GM18519 (cell line): ENCODE measurements around the gene CPA4.

Source experiments
- ATAC-seq: cut with Tn5 transposase; IDR thresholded peaks from one replicate; pipeline ENCODE4 v1.9.1; 2021; ENCODE audit warnings: mild to moderate bottlenecking, moderate library complexity; ENCODE audit not compliant: unreplicated experiment, low FRiP score

CPA4 gene

GRCh38 chr7:130274296-130274695 lies 18.7 kb upstream of the CPA4 start:
- ATAC-seq: no peak

DNA sequence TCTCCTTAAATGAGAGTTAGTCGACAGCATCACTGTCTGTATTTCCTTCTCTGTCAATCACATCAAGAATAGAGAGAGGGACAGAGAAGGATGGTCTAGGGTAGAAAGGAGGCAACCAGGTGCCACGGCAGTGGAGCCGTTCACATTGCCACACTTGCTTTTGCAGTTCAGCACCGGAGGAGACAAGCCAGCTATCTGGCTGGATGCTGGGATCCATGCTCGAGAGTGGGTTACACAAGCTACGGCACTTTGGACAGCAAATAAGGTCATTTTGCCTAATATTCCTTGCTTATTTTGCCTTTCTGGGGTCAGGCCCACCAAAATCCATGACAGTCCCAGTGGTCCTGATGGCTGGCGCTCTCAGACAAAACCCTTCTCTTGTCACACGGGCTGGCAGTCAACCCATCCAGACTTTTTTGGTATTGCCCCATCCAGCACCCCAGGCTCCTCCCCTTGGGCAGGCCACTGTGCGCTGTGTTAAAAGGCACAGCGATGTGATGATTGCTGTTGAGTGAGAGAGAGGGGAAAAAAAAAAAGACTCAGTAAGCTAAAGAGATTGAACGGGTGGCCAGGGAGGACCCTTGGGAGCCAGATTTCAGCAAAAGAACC lies 17.9 kb upstream of the CPA4 start:
- ATAC-seq: no peak

GRCh38 chr7:130275826-130276297 lies 17.1 kb upstream of the CPA4 start:
- ATAC-seq: no peak

- ATAC-seq: no peak
These were observed 15.9 kb upstream of the CPA4 start for GRCh38 chr7:130276796-130277762.

DNA sequence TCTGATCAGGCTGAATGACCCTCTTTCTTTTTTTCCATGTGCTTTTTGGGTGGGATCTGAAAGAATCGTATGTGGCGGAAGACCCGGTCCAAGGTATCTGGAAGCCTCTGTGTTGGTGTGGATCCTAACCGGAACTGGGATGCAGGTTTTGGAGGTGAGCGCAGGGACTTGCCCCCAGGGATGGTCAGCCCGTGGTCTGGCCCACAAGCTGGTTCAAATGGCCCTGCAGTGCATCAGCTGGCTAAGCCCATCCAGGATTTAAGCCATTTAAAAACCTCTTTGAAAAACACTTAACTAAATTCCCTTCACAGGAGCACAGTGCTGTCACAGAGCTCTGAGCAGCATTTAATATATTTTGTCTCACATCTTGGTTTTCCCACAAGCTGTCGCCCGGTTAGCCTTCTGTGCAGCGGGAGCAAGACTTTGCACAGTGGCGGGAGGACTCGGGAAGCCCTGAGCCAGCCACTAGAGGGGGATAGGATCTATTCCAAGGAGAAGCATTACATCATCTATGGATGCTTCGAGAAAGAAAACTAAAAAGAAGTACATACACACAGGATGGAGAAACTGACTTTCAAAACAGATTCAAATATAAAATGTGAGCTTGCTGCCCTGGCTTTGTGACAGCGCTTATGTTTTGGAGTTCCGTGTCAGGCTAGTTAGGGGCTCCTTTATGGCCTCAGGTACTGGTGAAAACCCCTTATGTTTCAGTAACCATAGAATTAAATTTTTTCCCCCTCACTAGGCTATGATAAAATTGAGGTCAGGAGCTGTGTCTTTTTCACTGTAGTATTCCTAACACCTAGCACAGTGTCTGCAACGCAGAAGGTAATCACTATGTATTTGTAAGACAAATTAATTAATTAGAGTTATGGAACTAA lies 15.0 kb upstream of the CPA4 start:
- ATAC-seq: no peak

DNA sequence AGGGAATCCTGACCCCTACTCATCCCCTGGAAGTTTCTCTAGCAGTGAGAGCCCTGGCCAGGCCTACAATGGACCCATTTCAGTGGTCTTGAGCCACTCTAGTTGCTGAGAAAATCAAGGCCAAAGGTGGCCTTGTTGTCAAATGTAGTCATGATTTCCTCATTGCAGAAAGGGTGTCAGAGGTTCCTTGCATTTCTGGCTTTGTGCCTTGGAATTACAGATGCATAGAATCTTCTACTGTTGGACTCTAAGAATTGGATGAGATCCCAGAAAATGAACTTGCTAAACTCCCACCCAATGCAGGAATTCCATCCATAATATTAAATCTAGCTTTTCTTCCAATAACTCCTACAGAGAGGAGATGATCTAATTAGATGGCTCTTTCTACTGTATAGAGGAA lies 14.1 kb upstream of the CPA4 start:
- no peak for ATAC-seq

DNA sequence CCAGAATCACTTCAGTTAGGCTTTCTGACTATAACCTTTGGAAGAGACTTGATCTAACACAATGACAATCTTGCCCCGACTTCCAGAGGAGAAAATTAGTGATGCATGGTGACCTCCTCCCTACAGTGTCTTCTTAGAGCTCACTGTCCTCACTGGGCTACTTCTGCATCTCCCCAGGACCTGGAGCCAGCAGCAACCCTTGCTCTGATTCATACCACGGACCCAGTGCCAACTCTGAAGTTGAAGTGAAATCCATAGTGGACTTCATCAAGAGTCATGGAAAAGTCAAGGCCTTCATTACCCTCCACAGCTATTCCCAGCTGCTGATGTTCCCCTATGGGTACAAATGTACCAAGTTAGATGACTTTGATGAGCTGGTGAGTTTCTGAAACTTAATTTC lies 13.7 kb upstream of the CPA4 start:
- ATAC-seq: no peak

DNA sequence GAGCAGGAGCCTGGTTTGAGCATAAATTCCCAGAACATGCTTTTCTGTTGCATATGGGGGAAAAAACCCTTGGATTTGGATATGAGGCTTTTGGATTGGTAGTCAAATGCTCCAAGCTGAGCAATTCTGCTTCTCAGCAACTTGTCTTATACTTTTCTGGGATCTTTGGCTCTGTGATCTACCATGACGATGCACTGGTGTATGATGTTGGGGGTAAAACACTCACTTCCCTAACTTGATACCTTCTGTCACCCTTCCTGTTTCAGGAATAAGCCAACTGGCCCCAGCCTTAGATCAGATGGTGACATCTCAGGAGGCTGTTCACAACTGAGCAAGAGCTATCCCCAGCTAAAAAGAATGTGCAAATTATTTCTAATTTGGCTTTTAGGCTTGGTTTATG lies 13.1 kb upstream of the CPA4 start:
- no peak for ATAC-seq

DNA sequence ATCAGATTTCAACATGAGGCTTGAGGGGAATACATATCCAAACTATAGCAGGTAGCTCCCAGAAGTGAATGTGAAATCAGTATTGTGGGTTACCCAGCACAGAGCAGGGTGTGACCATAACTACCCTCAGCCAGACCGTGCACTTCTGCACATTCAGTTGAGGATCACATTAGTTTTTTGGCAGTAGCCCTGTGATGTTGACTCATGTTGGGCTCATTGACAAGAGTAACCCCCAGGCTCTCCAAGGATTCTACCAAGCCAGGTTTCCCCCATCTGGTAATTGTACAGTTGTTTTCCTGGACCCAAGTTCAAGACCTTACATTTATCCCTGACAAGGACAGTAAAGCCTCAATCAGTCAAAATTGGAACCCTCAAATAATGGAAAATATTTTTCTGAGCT lies 11.7 kb upstream of the CPA4 start:
- ATAC-seq: no peak

GRCh38 chr7:130286881-130287280 lies 6.1 kb upstream of the CPA4 start:
- ATAC-seq: no peak

- no peak for ATAC-seq
These were observed 4.8 kb upstream of the CPA4 start for GRCh38 chr7:130288168-130288567.

- no peak for ATAC-seq
These were observed 4.1 kb upstream of the CPA4 start for GRCh38 chr7:130288829-130289228.

GRCh38 chr7:130289478-130289877 lies 3.5 kb upstream of the CPA4 start:
- no peak for ATAC-seq

- ATAC-seq: no peak
These were observed 2.2 kb upstream of the CPA4 start for GRCh38 chr7:130290745-130291144.

- no peak for ATAC-seq
These were observed 560 bp downstream of the CPA4 start for GRCh38 chr7:130293521-130293920.

- no peak for ATAC-seq
These were observed 1.4 kb downstream of the CPA4 start for GRCh38 chr7:130294314-130294713.

- no peak for ATAC-seq
These were observed 3.4 kb downstream of the CPA4 start for GRCh38 chr7:130296221-130296951.

- no peak for ATAC-seq
These were observed 4.9 kb downstream of the CPA4 start for GRCh38 chr7:130297628-130298543.
